Measurements from ENCODE around the gene ILDR1.

The ILDR1 gene

GRCh38 chr3:121974601-121975111 lies 47.4 kb downstream of the ILDR1 start:
- no peaks in the 10 kb centered on the region for H4K20me1 ChIP-seq (ENCODE audit: low read depth, low read length)
- peaks cover 4% of the 10 kb centered on the region; the same call in 1 of the 2 replicates for H3K36me3 ChIP-seq (ENCODE audit: low read length)
- H3K9me3 ChIP-seq (ENCODE audit: insufficient read depth, low read length): peaks cover 7% of the 10 kb centered on the region; the same call in 1 of the 2 replicates
- no peaks in the 10 kb centered on the region for H3K9me2 ChIP-seq (replicated peaks; ENCODE audit: insufficient read depth, low read length)
- no peak overlapping the region for H3K9ac ChIP-seq (ENCODE audit: low read length)
- H3K27ac ChIP-seq (ENCODE audit: low read depth, low read length): no peak overlapping the region
- H2AFZ ChIP-seq (ENCODE audit: low read depth, low read length, severe bottlenecking): no peak overlapping the region
- H3K79me2 ChIP-seq (ENCODE audit: insufficient read depth, low read length): no peaks in the 10 kb centered on the region
- no peaks in the 10 kb centered on the region for H3K27me3 ChIP-seq (ENCODE audit: low read length)
- peaks cover under 1% of the 10 kb centered on the region; the same call in 1 of the 2 replicates for H3F3A ChIP-seq (ENCODE audit: insufficient read depth)
- no peak overlapping the region for H3K4me2 ChIP-seq (ENCODE audit: low read depth, low read length, poor library complexity, severe bottlenecking)
- no peak overlapping the region for H3K4me3 ChIP-seq (ENCODE audit: insufficient read depth, low read length, poor library complexity, severe bottlenecking)
- no peak for TF ChIP-seq EZH2phosphoT487 (conservative IDR thresholded peaks at IDR 0.05; ENCODE audit: low read length)
- no peak for TF ChIP-seq CTCF (IDR thresholded peaks at IDR 0.05; ENCODE audit: insufficient read depth, low read length, poor library complexity, severe bottlenecking)

DNA sequence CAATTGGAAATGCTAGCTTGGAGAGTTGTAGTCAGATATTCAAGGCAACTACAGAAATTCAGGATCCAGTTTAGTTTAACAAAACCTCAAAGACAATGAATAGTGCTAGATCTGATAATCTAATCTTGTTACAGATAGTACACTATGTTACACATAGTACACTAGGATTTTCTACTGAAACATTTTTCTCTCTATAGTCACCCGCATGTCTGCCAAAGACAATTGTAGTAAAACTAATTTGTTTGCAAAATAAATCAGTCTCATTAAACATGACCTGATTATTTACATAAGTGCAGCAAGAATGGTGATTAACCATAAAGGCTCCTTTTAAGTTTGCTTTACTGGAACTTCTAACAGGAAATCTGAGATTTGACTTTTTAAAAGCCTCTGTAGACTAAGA lies 52.0 kb downstream of the ILDR1 start:
- H3K27ac ChIP-seq (ENCODE audit: low read depth, low read length): no peak overlapping the region
- H3K9me2 ChIP-seq (replicated peaks; ENCODE audit: insufficient read depth, low read length): no peaks in the 10 kb centered on the region
- H3K9me3 ChIP-seq (ENCODE audit: insufficient read depth, low read length): peaks cover 6% of the 10 kb centered on the region; the same call in 1 of the 2 replicates
- H3K79me2 ChIP-seq (ENCODE audit: insufficient read depth, low read length): no peaks in the 10 kb centered on the region
- H3K36me3 ChIP-seq (ENCODE audit: low read length): peaks cover 4% of the 10 kb centered on the region; the same call in 1 of the 2 replicates
- no peak overlapping the region for H3K4me3 ChIP-seq (ENCODE audit: insufficient read depth, low read length, poor library complexity, severe bottlenecking)
- H3F3A ChIP-seq (ENCODE audit: insufficient read depth): no peaks in the 10 kb centered on the region
- H3K27me3 ChIP-seq (ENCODE audit: low read length): no peaks in the 10 kb centered on the region
- no peak overlapping the region for H2AFZ ChIP-seq (ENCODE audit: low read depth, low read length, severe bottlenecking)
- H3K4me2 ChIP-seq (ENCODE audit: low read depth, low read length, poor library complexity, severe bottlenecking): no peak overlapping the region
- no peak overlapping the region for H3K9ac ChIP-seq (ENCODE audit: low read length)
- H4K20me1 ChIP-seq (ENCODE audit: low read depth, low read length): no peaks in the 10 kb centered on the region
- TF ChIP-seq CTCF (IDR thresholded peaks at IDR 0.05; ENCODE audit: insufficient read depth, low read length, poor library complexity, severe bottlenecking) (no peak), EZH2phosphoT487 (conservative IDR thresholded peaks at IDR 0.05; ENCODE audit: low read length) (no peak)

DNA sequence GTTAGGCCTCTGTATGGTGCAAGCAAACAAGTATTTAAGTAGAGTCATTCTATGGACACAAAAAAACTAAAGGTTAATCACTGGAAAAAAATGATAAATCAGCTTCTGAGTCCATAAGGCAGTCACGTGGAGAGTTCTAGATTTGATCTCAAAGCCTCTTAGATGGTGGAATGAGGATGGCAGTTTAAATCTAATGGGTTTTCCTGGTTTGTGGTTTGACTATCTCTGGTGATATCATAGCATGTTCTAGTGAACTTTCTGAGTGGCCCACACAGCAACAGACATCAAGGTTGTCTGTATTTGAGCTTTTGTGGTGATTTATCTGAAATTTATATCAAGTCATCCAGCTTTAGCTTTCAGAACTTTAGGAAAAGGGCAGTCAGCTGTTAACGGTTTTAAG lies 52.4 kb downstream of the ILDR1 start:
- H3K4me3 ChIP-seq (ENCODE audit: insufficient read depth, low read length, poor library complexity, severe bottlenecking): no peak overlapping the region
- H3K36me3 ChIP-seq (ENCODE audit: low read length): peaks cover under 1% of the 10 kb centered on the region; the same call in 1 of the 2 replicates
- no peaks in the 10 kb centered on the region for H3K27me3 ChIP-seq (ENCODE audit: low read length)
- no peak overlapping the region for H3K9ac ChIP-seq (ENCODE audit: low read length)
- peaks cover 2% of the 10 kb centered on the region; the same call in 1 of the 2 replicates for H3K9me3 ChIP-seq (ENCODE audit: insufficient read depth, low read length)
- H3K9me2 ChIP-seq (replicated peaks; ENCODE audit: insufficient read depth, low read length): no peaks in the 10 kb centered on the region
- H3K4me2 ChIP-seq (ENCODE audit: low read depth, low read length, poor library complexity, severe bottlenecking): no peak overlapping the region
- H3F3A ChIP-seq (ENCODE audit: insufficient read depth): no peaks in the 10 kb centered on the region
- no peak overlapping the region for H2AFZ ChIP-seq (ENCODE audit: low read depth, low read length, severe bottlenecking)
- no peak overlapping the region for H3K27ac ChIP-seq (ENCODE audit: low read depth, low read length)
- H3K79me2 ChIP-seq (ENCODE audit: insufficient read depth, low read length): no peaks in the 10 kb centered on the region
- TF ChIP-seq EZH2phosphoT487 (conservative IDR thresholded peaks at IDR 0.05; ENCODE audit: low read length) (no peak), CTCF (IDR thresholded peaks at IDR 0.05; ENCODE audit: insufficient read depth, low read length, poor library complexity, severe bottlenecking) (no peak)
- H4K20me1 ChIP-seq (ENCODE audit: low read depth, low read length): no peaks in the 10 kb centered on the region
